HCT116 (cell line): ENCODE measurements around the gene UNC5C. TPM values are rescaled to one million over a fixed set of nuclear protein-coding genes. Genes with fewer than 3 reads are reported as not detected.

Experiments used
- ATAC-seq: fragments of 200-7000 bp; cut with Tn5 transposase; 2 replicates; pipeline ENCODE4 v1.9.1; 2020; ENCODE audit warnings: mild to moderate bottlenecking, moderate library complexity
- BruUV-seq: library from RNA; stranded (reverse); fragments of 400-500 nt; replicated peaks from 2 replicates; lab custom pipeline; 2021; lab: Mats Ljungman, UMichigan
- CTCF ChIA-PET: fragments of 300-600 bp; sonication (Branson Sonifier 250); formaldehyde crosslinking; loops from one replicate; lab custom pipeline; 2021; ENCODE audit warnings: antibody characterized with exemption; lab: Charles Lee
- POLR2A ChIA-PET: fragments of 300-600, 350-600 bp; sonication (Branson Sonifier 250); formaldehyde crosslinking; loops from one replicate; lab custom pipeline; 2021; ENCODE audit warnings: antibody characterized with exemption; lab: Charles Lee
- RAD21 ChIA-PET, 2 experiments: fragments of 300-600 bp; sonication (Branson Sonifier 250); formaldehyde crosslinking; loops; one replicate each; lab custom pipeline; 2023; ENCODE audit warnings: low total read pairs in 2 of 2; ENCODE audit not compliant: uncharacterized antibody in 2 of 2, unreplicated experiment in 2 of 2, low non-redundant PET in 1 of 2; lab: Charles Lee
- DNase-seq: peaks from one replicate; pipeline ENCODE4 v3.0.0-alpha.2; 2010; ENCODE audit warnings: low read depth, low spot score
- H2AFZ ChIP-seq: fragments of 200-600 bp; shearing (Covaris generic), sonication (generic); 2 replicates; pipeline ENCODE4 v1.6.1; 2017; ENCODE audit warnings: low read depth, mixed run types, mixed read lengths, antibody characterized with exemption, low read length; ENCODE audit not compliant: poor library complexity, severe bottlenecking
- H3K27ac ChIP-seq: 2 replicates; pipeline ENCODE4 v1.5.1; 2012; ENCODE audit warnings: low read depth, low read length
- H3K27me3 ChIP-seq: fragments of 200-600 bp; sonication (generic); 2 replicates; pipeline ENCODE4 v1.6.1; 2016; ENCODE audit warnings: mixed run types, low read length, mixed read lengths; ENCODE audit not compliant: insufficient read depth
- H3K36me3 ChIP-seq, 2 experiments: fragments of 200-500 bp in 1 of 2; fragments of 200-600 bp in 1 of 2; sonication (Bioruptor generic) in 1 of 2; sonication (generic) in 1 of 2; 2 replicates each; pipeline versions ENCODE4 v1.5.1 to v1.6.1; 2014 to 2016; ENCODE audit warnings: low read length in 2 of 2, inconsistent platforms in 1 of 2, mixed read lengths in 1 of 2, mixed run types in 1 of 2; ENCODE audit not compliant: insufficient read depth in 2 of 2, control insufficient read depth in 1 of 2
- H3K4me1 ChIP-seq, 2 experiments: fragments of 200-600 bp in 1 of 2; sonication (generic) in 1 of 2; 2 replicates each; pipeline versions ENCODE4 v1.5.1 to v1.6.1; 2012 to 2017; ENCODE audit warnings: low read length in 2 of 2, inconsistent platforms in 1 of 2, mild to moderate bottlenecking in 1 of 2, mixed read lengths in 1 of 2, mixed run types in 1 of 2, moderate library complexity in 1 of 2; ENCODE audit not compliant: insufficient read depth in 2 of 2, control insufficient read depth in 1 of 2
- H3K4me2 ChIP-seq: fragments of 200-600 bp; sonication (generic); 2 replicates; pipeline ENCODE4 v1.6.1; 2017; ENCODE audit warnings: mixed run types, low read length, mixed read lengths
- H3K4me3 ChIP-seq, 2 experiments: fragments of 200-600 bp in 1 of 2; sonication (generic) in 1 of 2; replicated peaks in 1 of 2; 2 replicates each; pipeline ENCODE4 v1.5.1; 2011 to 2016; ENCODE audit warnings: low read length in 2 of 2, control low read depth in 1 of 2, low read depth in 1 of 2, mild to moderate bottlenecking in 1 of 2, mixed read lengths in 1 of 2, mixed run types in 1 of 2
- H3K79me2 ChIP-seq: fragments of 200-600 bp; sonication (generic); 2 replicates; pipeline ENCODE4 v1.6.1; 2017; ENCODE audit warnings: mild to moderate bottlenecking, mixed run types, low read length, moderate library complexity, mixed read lengths; ENCODE audit not compliant: insufficient read depth
- H3K9ac ChIP-seq: fragments of 200-600 bp; sonication (generic); 2 replicates; pipeline ENCODE4 v1.6.1; 2016; ENCODE audit warnings: low read length, mixed read lengths
- H3K9me2 ChIP-seq: fragments of 200-600 bp; sonication (generic), shearing (Covaris generic); 2 replicates; pipeline ENCODE4 v1.6.1; 2017; ENCODE audit warnings: mixed run types, mild to moderate bottlenecking, moderate library complexity; ENCODE audit not compliant: insufficient read depth
- H3K9me3 ChIP-seq, 2 experiments: fragments of 200-500 bp in 1 of 2; fragments of 200-600 bp in 1 of 2; sonication (Bioruptor generic) in 1 of 2; sonication (generic) in 1 of 2; 2 replicates each; pipeline ENCODE4 v1.6.1; 2014 to 2017; ENCODE audit warnings: low read length in 2 of 2, mixed read lengths in 2 of 2, inconsistent platforms in 1 of 2, low read depth in 1 of 2, mild to moderate bottlenecking in 1 of 2, mixed run types in 1 of 2, moderate library complexity in 1 of 2; ENCODE audit not compliant: control insufficient read depth in 1 of 2, insufficient read depth in 1 of 2
- H4K20me1 ChIP-seq: fragments of 200-600 bp; sonication (generic), shearing (Covaris generic); 2 replicates; pipeline ENCODE4 v1.6.1; 2017; ENCODE audit warnings: mixed run types, mild to moderate bottlenecking, moderate library complexity; ENCODE audit not compliant: insufficient read depth
- ATF3 ChIP-seq: IDR thresholded peaks from 2 replicates; pipeline ENCODE4 v1.6.1; 2012
- FOSL1 ChIP-seq: IDR thresholded peaks from 2 replicates; pipeline ENCODE4 v1.6.1; 2012; ENCODE audit warnings: low read depth
- MAX ChIP-seq: IDR thresholded peaks from 2 replicates; pipeline ENCODE4 v1.6.1; 2012
- REST ChIP-seq: IDR thresholded peaks from 2 replicates; pipeline ENCODE4 v1.6.1; 2012; ENCODE audit warnings: low read depth
- SIN3A ChIP-seq: IDR thresholded peaks from 2 replicates; pipeline ENCODE4 v1.6.1; 2012; ENCODE audit warnings: low read depth
- SRF ChIP-seq: IDR thresholded peaks from 2 replicates; pipeline ENCODE4 v1.6.1; 2012; ENCODE audit warnings: low read depth
- TCF7L2 ChIP-seq: IDR thresholded peaks from 2 replicates; pipeline ENCODE4 v1.7.0; 2011; ENCODE audit warnings: borderline replicate concordance, inconsistent platforms; ENCODE audit not compliant: insufficient read depth, insufficient read length; ENCODE audit errors: extremely low read depth
- intact Hi-C: fragments of 100-400 bp; cut with micrococcal nuclease; formaldehyde crosslinking; loops from 2 replicates; pipeline ENCODE4 v1.10.0; 2022
- total RNA-seq: library from RNA; stranded (reverse); gene quantifications from one replicate; pipeline ENCODE4 v1.2.1, GENCODE V29; 2021; ENCODE audit not compliant: unreplicated experiment

UNC5C gene
- total RNA-seq, 1 experiment from 2014 or later: not detected

GRCh38 chr4:95432466-95432865 is 116.3 kb downstream of the UNC5C start:
- H4K20me1 ChIP-seq: no peaks in the 10 kb centered on the region
- no peak overlapping the region for H3K4me3 ChIP-seq
- H3K36me3 ChIP-seq: no peaks in the 10 kb centered on the region
- no peak overlapping the region for H3K4me2 ChIP-seq
- no peaks in the 10 kb centered on the region for H3K9me2 ChIP-seq
- intact Hi-C loops: no loop called here
- no peaks in the 10 kb centered on the region for H3K79me2 ChIP-seq
- no peak for ATAC-seq
- BruUV-seq: no TSS peak
- H3K27ac ChIP-seq: no peak overlapping the region
- no peak for DNase-seq
- H3K4me1 ChIP-seq: no peaks in the 10 kb centered on the region
- no peak overlapping the region for H2AFZ ChIP-seq
- no peaks in the 10 kb centered on the region for H3K27me3 ChIP-seq
- ChIA-PET RAD21 (no interaction called here), CTCF (no interaction called here), POLR2A (no interaction called here)
- H3K9ac ChIP-seq: no peak overlapping the region
- no peaks in the 10 kb centered on the region for H3K9me3 ChIP-seq
- no peak for TF ChIP-seq SRF
- TF ChIP-seq FOSL1: no peak
- TF ChIP-seq REST: no peak
- TF ChIP-seq SIN3A: no peak
- TF ChIP-seq TCF7L2: no peak
- no peak for TF ChIP-seq MAX
- TF ChIP-seq ATF3: no peak
